Mesenteric fat pad (tissue), 1 donor: ENCODE results near the gene TBL3. TPM values are rescaled to one million over a fixed set of nuclear protein-coding genes. Genes with fewer than 3 reads are reported as not detected.
"Not testable (repeated sequence)": the region's sequence is repeated elsewhere in the genome, so short reads cannot be mapped to it uniquely, and the experiment has no call there.

Experiments
- DNase-seq: peaks from one replicate; pipeline ENCODE4 v3.0.0-alpha.2; 2020; ENCODE audit warnings: low spot score
- long read RNA-seq: library from polyadenylated mRNA; unstranded; transcript quantifications from one replicate; pipeline ENCODE4 v2.0.0, GENCODE V29; 2020
- total RNA-seq: library from RNA; stranded (reverse); fragmentation: NEBNext Ultra II Directional; extraction: Animal tissue kit (Norgen Biotek cat#: 25700); gene quantifications from one replicate; pipeline ENCODE4 v1.2.1, GENCODE V29; 2021
- donor health status: DM: yes; HTN: yes; CAD: no.

TBL3 gene
- 26.5 TPM for total RNA-seq
- long read RNA-seq, full-length matches to known transcripts = 96 of 162 reads
- long read RNA-seq, partial matches to known transcripts = 42 of 162 reads
- long read RNA-seq, other reads (novel, unspliced or antisense) = 24 of 162 reads

GRCh38 chr16:1971796-1972489, at the start of gene TBL3:
Gene TBL3 (plus strand): TSS chr16:1972053. CDS start chr16:1972165, 112 bp downstream.
- DNase-seq = peak; percentile 98

GRCh38 chr16:1922357-1922756, 49.5 kb upstream of the TBL3 start:
- DNase-seq = no peak

- no peak for DNase-seq
These were observed 48.4 kb upstream of the TBL3 start for GRCh38 chr16:1923299-1924034.

- no peak for DNase-seq
These were observed 47.8 kb upstream of the TBL3 start for GRCh38 chr16:1924095-1924494.

GRCh38 chr16:1926271-1926670, 45.6 kb upstream of the TBL3 start:
- DNase-seq = no peak

GRCh38 chr16:1929105-1929504, 42.7 kb upstream of the TBL3 start:
- no peak for DNase-seq

GRCh38 chr16:1929578-1930337, 42.1 kb upstream of the TBL3 start:
- peak; percentile 98 for DNase-seq

- no peak for DNase-seq
These were observed 41.5 kb upstream of the TBL3 start for GRCh38 chr16:1930338-1930720.

- no peak for DNase-seq
These were observed 39.5 kb upstream of the TBL3 start for GRCh38 chr16:1932050-1933028.

- DNase-seq = no peak
These were observed 38.7 kb upstream of the TBL3 start for GRCh38 chr16:1933097-1933661.

- DNase-seq = no peak
These were observed 34.8 kb upstream of the TBL3 start for GRCh38 chr16:1936945-1937479.

- no peak for DNase-seq
These were observed 33.5 kb upstream of the TBL3 start for GRCh38 chr16:1938316-1938715.

- DNase-seq = no peak
These were observed 32.9 kb upstream of the TBL3 start for GRCh38 chr16:1938910-1939309.

- not testable (repeated sequence) for DNase-seq
These were observed 32.0 kb upstream of the TBL3 start for GRCh38 chr16:1939833-1940232.

- no peak for DNase-seq
These were observed 31.3 kb upstream of the TBL3 start for GRCh38 chr16:1940273-1941161.

- DNase-seq = no peak
These were observed 30.4 kb upstream of the TBL3 start for GRCh38 chr16:1941162-1942046.

- DNase-seq = no peak
These were observed 29.6 kb upstream of the TBL3 start for GRCh38 chr16:1942047-1942809.
